GM23338 (cell line): ENCODE data around the gene GRID2.

Experiments
- CREB1 ChIP-seq: fragments of 250-450 bp; sonication (Bioruptor Pico); IDR thresholded peaks from 2 replicates; pipeline ENCODE4 v1.5.0; 2020; ENCODE audit warnings: low read depth, mild to moderate bottlenecking, moderate library complexity
- EZH2 ChIP-seq: fragments of 200-600 bp; sonication (generic); IDR thresholded peaks from one replicate; pipeline ENCODE4 v1.8.0; 2017; ENCODE audit warnings: antibody characterized with exemption, mild to moderate bottlenecking, low read depth; ENCODE audit not compliant: unreplicated experiment
- EZH2phosphoT487 ChIP-seq: fragments of 200-600 bp; sonication (generic); IDR thresholded peaks from one replicate; pipeline ENCODE4 v1.8.1; 2018; ENCODE audit warnings: antibody characterized with exemption; ENCODE audit not compliant: unreplicated experiment
- JUNB ChIP-seq: IDR thresholded peaks from one replicate; pipeline ENCODE4 v1.6.1; 2016; ENCODE audit warnings: antibody characterized with exemption; ENCODE audit not compliant: unreplicated experiment
- POLR2AphosphoS5 ChIP-seq: IDR thresholded peaks from 2 replicates; pipeline ENCODE4 v1.6.1; 2016; ENCODE audit warnings: antibody characterized with exemption, low read depth
- STAT1 ChIP-seq: IDR thresholded peaks from one replicate; pipeline ENCODE4 v1.6.1; 2016; ENCODE audit warnings: antibody characterized with exemption; ENCODE audit not compliant: unreplicated experiment
- ZNF114 ChIP-seq: fragments of 250-450 bp; sonication (Bioruptor Pico); IDR thresholded peaks from 2 replicates; pipeline ENCODE4 v1.5.0; 2020; ENCODE audit warnings: mild to moderate bottlenecking, moderate library complexity
- ZNF331 ChIP-seq: fragments of 250-450 bp; sonication (Bioruptor Pico); IDR thresholded peaks from 2 replicates; pipeline ENCODE4 v1.5.0; 2020; ENCODE audit warnings: low read depth, mild to moderate bottlenecking, moderate library complexity
- TF ChIP-seq, protein P1 (sequence below), 2 experiments: fragments of 200-600 bp in 1 of 2; sonication (generic) in 1 of 2; conservative IDR thresholded peaks; 2 replicates each; pipeline versions ENCODE4 v1.5.1 to v1.6.1; 2016 to 2017; ENCODE audit warnings: antibody characterized with exemption in 2 of 2, low read depth in 2 of 2, mild to moderate bottlenecking in 2 of 2, moderate library complexity in 1 of 2
- TF ChIP-seq, protein P2 (sequence below): fragments of 250-450 bp; sonication (Bioruptor Pico); IDR thresholded peaks from 2 replicates; pipeline ENCODE4 v1.5.0; 2020; ENCODE audit warnings: mild to moderate bottlenecking, moderate library complexity
- TF ChIP-seq, protein P3 (sequence below): IDR thresholded peaks from one replicate; pipeline ENCODE4 v1.6.1; 2018; ENCODE audit warnings: antibody characterized with exemption; ENCODE audit not compliant: unreplicated experiment
- TF ChIP-seq, protein P4 (sequence below): IDR thresholded peaks from 2 replicates; pipeline ENCODE4 v1.6.1; 2016; ENCODE audit warnings: antibody characterized with exemption

DNA sequence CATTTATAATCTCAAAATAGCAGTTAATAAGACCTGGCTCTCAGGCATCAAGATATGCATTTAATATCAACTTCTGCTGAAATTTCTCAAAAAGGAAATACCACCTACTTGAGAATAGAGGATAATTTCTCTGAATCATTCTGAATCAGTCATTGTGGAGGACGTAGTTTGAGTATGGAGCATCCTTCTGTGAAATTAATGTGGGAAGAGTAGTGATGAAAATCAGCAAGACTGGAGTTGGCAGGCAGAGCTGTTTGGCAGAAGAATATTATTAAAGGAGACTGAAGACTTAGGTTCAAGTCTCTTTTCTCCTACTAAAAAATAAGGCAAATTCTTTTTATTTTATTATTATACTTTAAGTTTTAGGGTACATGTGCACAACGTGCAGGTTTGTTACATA, 1199.2 kb downstream of the GRID2 start:
- no peak for TF ChIP-seq POLR2AphosphoS5
- TF ChIP-seq, protein P1, sequence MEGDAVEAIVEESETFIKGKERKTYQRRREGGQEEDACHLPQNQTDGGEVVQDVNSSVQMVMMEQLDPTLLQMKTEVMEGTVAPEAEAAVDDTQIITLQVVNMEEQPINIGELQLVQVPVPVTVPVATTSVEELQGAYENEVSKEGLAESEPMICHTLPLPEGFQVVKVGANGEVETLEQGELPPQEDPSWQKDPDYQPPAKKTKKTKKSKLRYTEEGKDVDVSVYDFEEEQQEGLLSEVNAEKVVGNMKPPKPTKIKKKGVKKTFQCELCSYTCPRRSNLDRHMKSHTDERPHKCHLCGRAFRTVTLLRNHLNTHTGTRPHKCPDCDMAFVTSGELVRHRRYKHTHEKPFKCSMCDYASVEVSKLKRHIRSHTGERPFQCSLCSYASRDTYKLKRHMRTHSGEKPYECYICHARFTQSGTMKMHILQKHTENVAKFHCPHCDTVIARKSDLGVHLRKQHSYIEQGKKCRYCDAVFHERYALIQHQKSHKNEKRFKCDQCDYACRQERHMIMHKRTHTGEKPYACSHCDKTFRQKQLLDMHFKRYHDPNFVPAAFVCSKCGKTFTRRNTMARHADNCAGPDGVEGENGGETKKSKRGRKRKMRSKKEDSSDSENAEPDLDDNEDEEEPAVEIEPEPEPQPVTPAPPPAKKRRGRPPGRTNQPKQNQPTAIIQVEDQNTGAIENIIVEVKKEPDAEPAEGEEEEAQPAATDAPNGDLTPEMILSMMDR (conservative IDR thresholded peaks at IDR 0.05; ENCODE audit: low read depth in 2 of 2): no peak
- TF ChIP-seq EZH2: no peak
- TF ChIP-seq, protein P2, sequence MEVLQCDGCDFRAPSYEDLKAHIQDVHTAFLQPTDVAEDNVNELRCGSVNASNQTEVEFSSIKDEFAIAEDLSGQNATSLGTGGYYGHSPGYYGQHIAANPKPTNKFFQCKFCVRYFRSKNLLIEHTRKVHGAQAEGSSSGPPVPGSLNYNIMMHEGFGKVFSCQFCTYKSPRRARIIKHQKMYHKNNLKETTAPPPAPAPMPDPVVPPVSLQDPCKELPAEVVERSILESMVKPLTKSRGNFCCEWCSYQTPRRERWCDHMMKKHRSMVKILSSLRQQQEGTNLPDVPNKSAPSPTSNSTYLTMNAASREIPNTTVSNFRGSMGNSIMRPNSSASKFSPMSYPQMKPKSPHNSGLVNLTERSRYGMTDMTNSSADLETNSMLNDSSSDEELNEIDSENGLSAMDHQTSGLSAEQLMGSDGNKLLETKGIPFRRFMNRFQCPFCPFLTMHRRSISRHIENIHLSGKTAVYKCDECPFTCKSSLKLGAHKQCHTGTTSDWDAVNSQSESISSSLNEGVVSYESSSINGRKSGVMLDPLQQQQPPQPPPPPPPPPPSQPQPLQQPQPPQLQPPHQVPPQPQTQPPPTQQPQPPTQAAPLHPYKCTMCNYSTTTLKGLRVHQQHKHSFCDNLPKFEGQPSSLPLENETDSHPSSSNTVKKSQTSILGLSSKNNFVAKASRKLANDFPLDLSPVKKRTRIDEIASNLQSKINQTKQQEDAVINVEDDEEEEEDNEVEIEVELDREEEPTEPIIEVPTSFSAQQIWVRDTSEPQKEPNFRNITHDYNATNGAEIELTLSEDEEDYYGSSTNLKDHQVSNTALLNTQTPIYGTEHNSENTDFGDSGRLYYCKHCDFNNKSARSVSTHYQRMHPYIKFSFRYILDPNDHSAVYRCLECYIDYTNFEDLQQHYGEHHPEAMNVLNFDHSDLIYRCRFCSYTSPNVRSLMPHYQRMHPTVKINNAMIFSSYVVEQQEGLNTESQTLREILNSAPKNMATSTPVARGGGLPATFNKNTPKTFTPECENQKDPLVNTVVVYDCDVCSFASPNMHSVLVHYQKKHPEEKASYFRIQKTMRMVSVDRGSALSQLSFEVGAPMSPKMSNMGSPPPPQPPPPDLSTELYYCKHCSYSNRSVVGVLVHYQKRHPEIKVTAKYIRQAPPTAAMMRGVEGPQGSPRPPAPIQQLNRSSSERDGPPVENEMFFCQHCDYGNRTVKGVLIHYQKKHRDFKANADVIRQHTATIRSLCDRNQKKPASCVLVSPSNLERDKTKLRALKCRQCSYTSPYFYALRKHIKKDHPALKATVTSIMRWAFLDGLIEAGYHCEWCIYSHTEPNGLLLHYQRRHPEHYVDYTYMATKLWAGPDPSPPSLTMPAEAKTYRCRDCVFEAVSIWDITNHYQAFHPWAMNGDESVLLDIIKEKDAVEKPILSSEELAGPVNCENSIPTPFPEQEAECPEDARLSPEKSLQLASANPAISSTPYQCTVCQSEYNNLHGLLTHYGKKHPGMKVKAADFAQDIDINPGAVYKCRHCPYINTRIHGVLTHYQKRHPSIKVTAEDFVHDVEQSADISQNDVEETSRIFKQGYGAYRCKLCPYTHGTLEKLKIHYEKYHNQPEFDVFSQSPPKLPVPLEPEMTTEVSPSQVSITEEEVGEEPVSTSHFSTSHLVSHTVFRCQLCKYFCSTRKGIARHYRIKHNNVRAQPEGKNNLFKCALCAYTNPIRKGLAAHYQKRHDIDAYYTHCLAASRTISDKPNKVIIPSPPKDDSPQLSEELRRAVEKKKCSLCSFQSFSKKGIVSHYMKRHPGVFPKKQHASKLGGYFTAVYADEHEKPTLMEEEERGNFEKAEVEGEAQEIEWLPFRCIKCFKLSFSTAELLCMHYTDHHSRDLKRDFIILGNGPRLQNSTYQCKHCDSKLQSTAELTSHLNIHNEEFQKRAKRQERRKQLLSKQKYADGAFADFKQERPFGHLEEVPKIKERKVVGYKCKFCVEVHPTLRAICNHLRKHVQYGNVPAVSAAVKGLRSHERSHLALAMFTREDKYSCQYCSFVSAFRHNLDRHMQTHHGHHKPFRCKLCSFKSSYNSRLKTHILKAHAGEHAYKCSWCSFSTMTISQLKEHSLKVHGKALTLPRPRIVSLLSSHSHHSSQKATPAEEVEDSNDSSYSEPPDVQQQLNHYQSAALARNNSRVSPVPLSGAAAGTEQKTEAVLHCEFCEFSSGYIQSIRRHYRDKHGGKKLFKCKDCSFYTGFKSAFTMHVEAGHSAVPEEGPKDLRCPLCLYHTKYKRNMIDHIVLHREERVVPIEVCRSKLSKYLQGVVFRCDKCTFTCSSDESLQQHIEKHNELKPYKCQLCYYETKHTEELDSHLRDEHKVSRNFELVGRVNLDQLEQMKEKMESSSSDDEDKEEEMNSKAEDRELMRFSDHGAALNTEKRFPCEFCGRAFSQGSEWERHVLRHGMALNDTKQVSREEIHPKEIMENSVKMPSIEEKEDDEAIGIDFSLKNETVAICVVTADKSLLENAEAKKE (CRISPR knock-in tag): no peak
- TF ChIP-seq CREB1 (CRISPR knock-in tag): no peak
- TF ChIP-seq, protein P3, sequence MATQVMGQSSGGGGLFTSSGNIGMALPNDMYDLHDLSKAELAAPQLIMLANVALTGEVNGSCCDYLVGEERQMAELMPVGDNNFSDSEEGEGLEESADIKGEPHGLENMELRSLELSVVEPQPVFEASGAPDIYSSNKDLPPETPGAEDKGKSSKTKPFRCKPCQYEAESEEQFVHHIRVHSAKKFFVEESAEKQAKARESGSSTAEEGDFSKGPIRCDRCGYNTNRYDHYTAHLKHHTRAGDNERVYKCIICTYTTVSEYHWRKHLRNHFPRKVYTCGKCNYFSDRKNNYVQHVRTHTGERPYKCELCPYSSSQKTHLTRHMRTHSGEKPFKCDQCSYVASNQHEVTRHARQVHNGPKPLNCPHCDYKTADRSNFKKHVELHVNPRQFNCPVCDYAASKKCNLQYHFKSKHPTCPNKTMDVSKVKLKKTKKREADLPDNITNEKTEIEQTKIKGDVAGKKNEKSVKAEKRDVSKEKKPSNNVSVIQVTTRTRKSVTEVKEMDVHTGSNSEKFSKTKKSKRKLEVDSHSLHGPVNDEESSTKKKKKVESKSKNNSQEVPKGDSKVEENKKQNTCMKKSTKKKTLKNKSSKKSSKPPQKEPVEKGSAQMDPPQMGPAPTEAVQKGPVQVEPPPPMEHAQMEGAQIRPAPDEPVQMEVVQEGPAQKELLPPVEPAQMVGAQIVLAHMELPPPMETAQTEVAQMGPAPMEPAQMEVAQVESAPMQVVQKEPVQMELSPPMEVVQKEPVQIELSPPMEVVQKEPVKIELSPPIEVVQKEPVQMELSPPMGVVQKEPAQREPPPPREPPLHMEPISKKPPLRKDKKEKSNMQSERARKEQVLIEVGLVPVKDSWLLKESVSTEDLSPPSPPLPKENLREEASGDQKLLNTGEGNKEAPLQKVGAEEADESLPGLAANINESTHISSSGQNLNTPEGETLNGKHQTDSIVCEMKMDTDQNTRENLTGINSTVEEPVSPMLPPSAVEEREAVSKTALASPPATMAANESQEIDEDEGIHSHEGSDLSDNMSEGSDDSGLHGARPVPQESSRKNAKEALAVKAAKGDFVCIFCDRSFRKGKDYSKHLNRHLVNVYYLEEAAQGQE: no peak
- TF ChIP-seq JUNB: no peak
- TF ChIP-seq EZH2phosphoT487: no peak
- TF ChIP-seq, protein P4, sequence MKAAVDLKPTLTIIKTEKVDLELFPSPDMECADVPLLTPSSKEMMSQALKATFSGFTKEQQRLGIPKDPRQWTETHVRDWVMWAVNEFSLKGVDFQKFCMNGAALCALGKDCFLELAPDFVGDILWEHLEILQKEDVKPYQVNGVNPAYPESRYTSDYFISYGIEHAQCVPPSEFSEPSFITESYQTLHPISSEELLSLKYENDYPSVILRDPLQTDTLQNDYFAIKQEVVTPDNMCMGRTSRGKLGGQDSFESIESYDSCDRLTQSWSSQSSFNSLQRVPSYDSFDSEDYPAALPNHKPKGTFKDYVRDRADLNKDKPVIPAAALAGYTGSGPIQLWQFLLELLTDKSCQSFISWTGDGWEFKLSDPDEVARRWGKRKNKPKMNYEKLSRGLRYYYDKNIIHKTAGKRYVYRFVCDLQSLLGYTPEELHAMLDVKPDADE: no peak
- TF ChIP-seq STAT1: no peak
- no peak for TF ChIP-seq ZNF331 (CRISPR knock-in tag)
- TF ChIP-seq ZNF114 (CRISPR knock-in tag): no peak
